ENCODE measurements around the gene UBR3.
A peak's percentile ranks its signal among the peaks of the same experiment; 100 is the strongest.

UBR3 gene

GRCh38 chr2:170039401-170040172 is 212.3 kb downstream of the UBR3 start:
- no peak overlapping the region for H2AFZ ChIP-seq (ENCODE audit: low read length, unreplicated experiment)
- H3K4me1 ChIP-seq (ENCODE audit: control insufficient read depth, insufficient read depth, low read length, unreplicated experiment) = no peaks in the 10 kb centered on the region
- no peaks in the 10 kb centered on the region for H3K79me2 ChIP-seq (ENCODE audit: control insufficient read depth, insufficient read depth, low read length, unreplicated experiment)
- H3K36me3 ChIP-seq (ENCODE audit: insufficient read depth, low read length) = peaks cover 3% of the 10 kb centered on the region; the same call in 1 of the 2 replicates
- no peaks in the 10 kb centered on the region for H3K27me3 ChIP-seq (ENCODE audit: insufficient read depth, low read length)
- H3K4me3 ChIP-seq (ENCODE audit: low read depth, low read length) = no peak overlapping the region
- H3K27ac ChIP-seq (ENCODE audit: low read depth, low read length) = no peak overlapping the region

- Histone ChIP-seq H2AFZ (ENCODE audit: low read length, unreplicated experiment) (no peak overlapping the region), H3K4me3 (ENCODE audit: low read depth, low read length) (no peak overlapping the region), H3K27ac (ENCODE audit: low read depth, low read length) (no peak overlapping the region), H3K36me3 (ENCODE audit: insufficient read depth, low read length) (peaks cover 5% of the 10 kb centered on the region; the same call in 1 of the 2 replicates), H3K4me1 (ENCODE audit: control insufficient read depth, insufficient read depth, low read length, unreplicated experiment) (no peaks in the 10 kb centered on the region), H3K79me2 (ENCODE audit: control insufficient read depth, insufficient read depth, low read length, unreplicated experiment) (no peaks in the 10 kb centered on the region), H3K27me3 (ENCODE audit: insufficient read depth, low read length) (no peaks in the 10 kb centered on the region)
These were observed 217.7 kb downstream of the UBR3 start for GRCh38 chr2:170044751-170045478.

- Histone ChIP-seq H2AFZ (ENCODE audit: low read length, unreplicated experiment) (no peak overlapping the region), H3K4me1 (ENCODE audit: control insufficient read depth, insufficient read depth, low read length, unreplicated experiment) (peaks cover 9% of the 10 kb centered on the region), H3K4me3 (ENCODE audit: low read depth, low read length) (no peak overlapping the region), H3K79me2 (ENCODE audit: control insufficient read depth, insufficient read depth, low read length, unreplicated experiment) (no peaks in the 10 kb centered on the region), H3K27ac (ENCODE audit: low read depth, low read length) (no peak overlapping the region), H3K36me3 (ENCODE audit: insufficient read depth, low read length) (peaks cover 5% of the 10 kb centered on the region; the same call in 1 of the 2 replicates), H3K27me3 (ENCODE audit: insufficient read depth, low read length) (no peaks in the 10 kb centered on the region)
These were observed 220.2 kb downstream of the UBR3 start for GRCh38 chr2:170047331-170048065.

GRCh38 chr2:170052151-170052550 is 224.9 kb downstream of the UBR3 start:
- H3K4me3 ChIP-seq (ENCODE audit: low read depth, low read length) = no peak overlapping the region
- no peak overlapping the region for H3K27ac ChIP-seq (ENCODE audit: low read depth, low read length)
- H3K36me3 ChIP-seq (ENCODE audit: insufficient read depth, low read length) = peaks cover 4% of the 10 kb centered on the region; the same call in 1 of the 2 replicates
- H2AFZ ChIP-seq (ENCODE audit: low read length, unreplicated experiment) = no peak overlapping the region
- no peaks in the 10 kb centered on the region for H3K79me2 ChIP-seq (ENCODE audit: control insufficient read depth, insufficient read depth, low read length, unreplicated experiment)
- peaks cover 11% of the 10 kb centered on the region for H3K4me1 ChIP-seq (ENCODE audit: control insufficient read depth, insufficient read depth, low read length, unreplicated experiment)
- H3K27me3 ChIP-seq (ENCODE audit: insufficient read depth, low read length) = no peaks in the 10 kb centered on the region

- no peaks in the 10 kb centered on the region for H3K79me2 ChIP-seq (ENCODE audit: control insufficient read depth, insufficient read depth, low read length, unreplicated experiment)
- H3K27me3 ChIP-seq (ENCODE audit: insufficient read depth, low read length) = no peaks in the 10 kb centered on the region
- H3K4me1 ChIP-seq (ENCODE audit: control insufficient read depth, insufficient read depth, low read length, unreplicated experiment) = peaks cover 11% of the 10 kb centered on the region
- H2AFZ ChIP-seq (ENCODE audit: low read length, unreplicated experiment) = no peak overlapping the region
- H3K36me3 ChIP-seq (ENCODE audit: insufficient read depth, low read length) = peaks cover 4% of the 10 kb centered on the region; the same call in 1 of the 2 replicates
- no peak overlapping the region for H3K4me3 ChIP-seq (ENCODE audit: low read depth, low read length)
- no peak overlapping the region for H3K27ac ChIP-seq (ENCODE audit: low read depth, low read length)
These were observed 227.7 kb downstream of the UBR3 start for GRCh38 chr2:170054997-170055396.

- Histone ChIP-seq H2AFZ (ENCODE audit: low read length, unreplicated experiment) (no peak overlapping the region), H3K4me1 (ENCODE audit: control insufficient read depth, insufficient read depth, low read length, unreplicated experiment) (peaks cover 8% of the 10 kb centered on the region), H3K36me3 (ENCODE audit: insufficient read depth, low read length) (peaks cover 8% of the 10 kb centered on the region), H3K4me3 (ENCODE audit: low read depth, low read length) (no peak overlapping the region), H3K79me2 (ENCODE audit: control insufficient read depth, insufficient read depth, low read length, unreplicated experiment) (no peaks in the 10 kb centered on the region), H3K27me3 (ENCODE audit: insufficient read depth, low read length) (no peaks in the 10 kb centered on the region), H3K27ac (ENCODE audit: low read depth, low read length) (no peak overlapping the region)
These were observed 229.6 kb downstream of the UBR3 start for GRCh38 chr2:170056900-170057299.

- no peaks in the 10 kb centered on the region for H3K4me1 ChIP-seq (ENCODE audit: control insufficient read depth, insufficient read depth, low read length, unreplicated experiment)
- H3K4me3 ChIP-seq (ENCODE audit: low read depth, low read length) = no peak overlapping the region
- no peak overlapping the region for H3K27ac ChIP-seq (ENCODE audit: low read depth, low read length)
- H2AFZ ChIP-seq (ENCODE audit: low read length, unreplicated experiment) = no peak overlapping the region
- H3K79me2 ChIP-seq (ENCODE audit: control insufficient read depth, insufficient read depth, low read length, unreplicated experiment) = no peaks in the 10 kb centered on the region
- H3K27me3 ChIP-seq (ENCODE audit: insufficient read depth, low read length) = no peaks in the 10 kb centered on the region
- peaks cover 24% of the 10 kb centered on the region for H3K36me3 ChIP-seq (ENCODE audit: insufficient read depth, low read length)
These were observed 236.4 kb downstream of the UBR3 start for GRCh38 chr2:170063456-170064235.

GRCh38 chr2:170070778-170071177 is 243.5 kb downstream of the UBR3 start:
- Histone ChIP-seq H3K4me1 (ENCODE audit: control insufficient read depth, insufficient read depth, low read length, unreplicated experiment) (peaks cover 5% of the 10 kb centered on the region), H3K36me3 (ENCODE audit: insufficient read depth, low read length) (peaks cover 37% of the 10 kb centered on the region), H3K27ac (ENCODE audit: low read depth, low read length) (no peak overlapping the region), H3K79me2 (ENCODE audit: control insufficient read depth, insufficient read depth, low read length, unreplicated experiment) (no peaks in the 10 kb centered on the region), H2AFZ (ENCODE audit: low read length, unreplicated experiment) (no peak overlapping the region), H3K27me3 (ENCODE audit: insufficient read depth, low read length) (no peaks in the 10 kb centered on the region), H3K4me3 (ENCODE audit: low read depth, low read length) (no peak overlapping the region)

- Histone ChIP-seq H3K27ac (ENCODE audit: low read depth, low read length) (peak overlapping the region; percentile 1; the same call in 1 of the 2 replicates), H3K27me3 (ENCODE audit: insufficient read depth, low read length) (no peaks in the 10 kb centered on the region), H2AFZ (ENCODE audit: low read length, unreplicated experiment) (no peak overlapping the region), H3K36me3 (ENCODE audit: insufficient read depth, low read length) (peaks cover 25% of the 10 kb centered on the region), H3K4me3 (ENCODE audit: low read depth, low read length) (no peak overlapping the region), H3K4me1 (ENCODE audit: control insufficient read depth, insufficient read depth, low read length, unreplicated experiment) (peaks cover 5% of the 10 kb centered on the region), H3K79me2 (ENCODE audit: control insufficient read depth, insufficient read depth, low read length, unreplicated experiment) (no peaks in the 10 kb centered on the region)
These were observed 246.0 kb downstream of the UBR3 start for GRCh38 chr2:170073288-170073687.

GRCh38 chr2:170076189-170076588 is 248.9 kb downstream of the UBR3 start:
- no peak overlapping the region for H3K27ac ChIP-seq (ENCODE audit: low read depth, low read length)
- peaks cover 5% of the 10 kb centered on the region for H3K4me1 ChIP-seq (ENCODE audit: control insufficient read depth, insufficient read depth, low read length, unreplicated experiment)
- H3K36me3 ChIP-seq (ENCODE audit: insufficient read depth, low read length) = peaks cover 3% of the 10 kb centered on the region

More at GRCh38 chr2:170076189-170076588, 248.9 kb downstream of the UBR3 start:
- Histone ChIP-seq H3K4me3 (ENCODE audit: low read depth, low read length) (no peak overlapping the region), H3K79me2 (ENCODE audit: control insufficient read depth, insufficient read depth, low read length, unreplicated experiment) (no peaks in the 10 kb centered on the region), H2AFZ (ENCODE audit: low read length, unreplicated experiment) (no peak overlapping the region), H3K27me3 (ENCODE audit: insufficient read depth, low read length) (no peaks in the 10 kb centered on the region)
